Ramos (cell line): ENCODE data around the gene CRK.

ENCODE experiments used
- in situ Hi-C: fragments of 300-500 bp; cut with MboI; formaldehyde crosslinking; loops from one replicate; pipeline ENCODE4 v1.14.3; 2022; ENCODE audit warnings: low sequenced_read_pairs; ENCODE audit not compliant: unreplicated experiment

Gene CRK

GRCh38 chr17:1486802-1487695 lies 31.0 kb upstream of the CRK start:
- in situ Hi-C loops: no loop called here

DNA sequence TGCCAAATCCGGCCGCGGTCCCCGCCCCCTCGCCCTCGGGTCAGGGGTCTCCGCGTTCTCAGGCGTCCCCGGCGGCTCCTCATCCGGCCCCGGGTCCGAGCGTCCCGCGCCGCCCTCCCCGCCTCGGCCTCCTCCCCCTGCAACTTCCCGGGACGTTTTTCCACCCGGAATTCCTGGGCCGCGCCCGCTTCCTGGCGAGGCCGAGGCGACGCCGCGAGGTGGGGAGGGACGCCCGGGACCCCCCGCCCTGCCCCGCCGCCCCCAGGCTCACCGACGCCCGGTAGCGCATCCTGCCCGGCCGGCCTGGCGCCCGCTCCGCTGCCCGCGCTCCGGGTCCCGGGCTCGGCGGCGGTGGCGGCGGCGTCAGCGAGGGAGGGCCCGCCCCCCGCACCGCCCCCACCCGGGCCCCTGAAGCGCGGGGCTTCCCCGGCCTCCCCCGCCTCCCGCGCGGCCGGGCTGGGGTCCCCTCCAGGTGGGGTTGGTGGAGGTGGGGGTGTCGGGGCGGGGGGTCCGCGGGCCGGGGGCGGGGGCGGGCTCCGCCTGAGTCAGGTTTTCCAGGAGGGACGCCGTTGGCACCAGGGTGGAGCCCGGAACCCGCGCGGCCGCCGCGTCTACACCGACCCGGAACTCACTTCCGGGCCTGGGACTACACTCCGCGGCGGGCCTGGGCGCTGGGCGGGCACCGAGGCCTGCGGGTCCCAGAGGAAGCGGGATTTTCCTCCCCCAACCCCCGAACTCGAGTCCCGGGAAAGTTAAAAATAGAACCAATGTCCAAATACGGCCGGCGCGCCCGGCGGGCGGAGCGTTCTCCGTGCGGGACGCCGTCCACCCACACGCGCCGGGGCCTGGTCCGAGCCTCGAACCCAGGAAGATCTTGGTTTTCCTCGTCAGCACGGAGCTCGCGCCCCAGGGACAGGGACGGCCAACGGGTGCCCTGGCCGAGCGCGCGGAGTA lies 29.7 kb upstream of the CRK start:
- in situ Hi-C loops: no loop called here

DNA sequence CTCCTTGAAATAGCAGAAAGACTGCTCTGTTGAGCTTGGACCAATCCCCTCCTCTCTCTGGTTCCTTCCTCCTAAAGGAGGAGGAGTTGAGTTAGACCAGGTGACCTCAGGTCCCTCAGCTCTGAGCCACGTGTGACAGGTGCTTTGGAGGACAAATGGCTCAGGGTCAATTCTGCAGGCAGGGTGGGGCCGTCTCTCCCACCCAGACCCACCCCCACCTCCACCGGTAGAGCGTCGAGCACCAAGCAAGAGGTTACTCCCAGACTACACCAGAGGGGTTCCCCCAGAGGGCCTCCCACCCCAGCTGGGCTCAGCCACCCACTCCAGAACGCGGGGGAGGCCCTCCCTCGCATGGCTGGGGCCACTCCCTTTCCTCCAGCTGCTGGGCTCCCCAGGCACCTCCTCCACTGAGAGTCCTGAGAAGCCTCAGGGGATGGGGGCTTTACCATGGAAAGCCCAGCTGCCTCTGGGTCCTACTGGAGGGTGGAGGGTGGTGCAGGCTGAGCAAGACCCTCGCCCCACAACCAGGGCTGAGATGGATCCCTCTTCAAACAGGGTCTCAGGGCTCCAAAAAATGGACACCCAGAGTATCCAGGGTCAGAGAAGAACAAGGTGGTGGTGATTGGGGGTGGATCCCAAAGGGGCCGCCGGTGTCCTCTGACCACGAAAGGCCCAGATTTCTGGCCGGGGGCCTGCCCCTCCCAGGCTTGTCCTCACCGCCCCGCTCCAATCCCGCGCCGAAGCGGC lies 28.8 kb upstream of the CRK start:
- in situ Hi-C loops: no loop called here

DNA sequence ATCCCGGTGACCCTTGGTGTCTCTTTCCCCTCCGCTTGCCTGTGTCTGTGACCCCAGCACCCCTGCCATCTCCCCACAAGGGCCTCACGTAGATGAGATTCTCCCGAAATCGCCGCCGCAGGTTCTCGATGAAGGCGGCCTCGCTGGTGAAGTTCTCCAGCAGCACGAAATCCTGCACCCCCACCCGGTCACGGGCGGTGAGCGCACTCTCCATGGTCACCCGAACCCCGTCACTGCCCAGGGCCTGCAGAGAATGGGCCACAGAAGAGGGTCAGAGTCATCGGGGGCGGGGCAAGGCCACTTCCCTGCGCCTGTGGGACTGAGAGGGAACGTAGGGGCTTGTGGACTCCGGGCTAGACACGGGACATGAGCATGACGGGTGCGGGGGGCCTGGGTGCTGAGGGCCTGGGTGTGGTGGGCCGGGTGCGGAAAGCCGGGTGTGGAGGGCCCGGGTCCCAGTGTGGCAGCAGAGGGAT lies 28.1 kb upstream of the CRK start:
- in situ Hi-C loops: no loop called here

DNA sequence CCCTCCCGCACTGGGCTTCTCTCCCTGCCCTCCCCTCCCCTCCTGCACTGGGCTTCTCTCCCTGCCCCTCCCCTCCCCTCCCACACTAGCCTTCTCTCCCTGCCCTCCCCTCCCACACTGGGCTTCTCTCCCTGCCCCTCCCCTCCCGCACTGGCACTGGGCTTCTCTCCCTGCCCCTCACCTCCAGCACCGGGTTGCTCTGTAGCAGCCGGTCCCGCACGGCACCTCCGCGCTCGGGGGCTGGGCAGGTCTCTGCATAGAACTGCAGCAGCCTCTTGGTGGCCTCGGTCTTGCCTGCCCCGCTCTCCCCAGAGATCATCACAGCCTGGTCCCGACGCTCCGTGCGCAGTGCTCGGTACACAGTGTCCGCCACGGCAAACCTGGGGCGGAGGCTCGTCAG lies 26.6 kb upstream of the CRK start:
- in situ Hi-C loops: no loop called here

DNA sequence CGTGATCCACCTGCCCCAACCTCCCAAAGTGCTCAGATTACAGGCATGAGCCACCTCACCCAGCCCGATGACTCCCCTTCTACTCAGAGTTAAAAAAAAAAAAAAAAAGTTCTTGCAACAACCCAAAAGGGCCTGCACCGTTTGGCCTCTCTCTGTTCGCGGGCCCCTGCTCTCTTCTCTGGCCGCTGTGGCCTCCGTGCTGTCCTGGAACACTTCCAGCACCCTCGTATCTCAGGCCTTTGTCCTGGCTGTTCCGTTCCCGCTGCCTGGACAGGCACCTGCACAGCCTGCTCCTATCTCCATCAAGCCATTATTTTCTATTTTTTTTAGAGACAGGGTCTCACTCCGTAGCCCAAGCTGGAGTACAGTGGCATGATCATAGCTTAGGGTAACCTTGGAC lies 25.7 kb upstream of the CRK start:
- in situ Hi-C loops: no loop called here

- in situ Hi-C loops: no loop called here
Observed at GRCh38 chr17:1480747-1481465, 24.9 kb upstream of the CRK start.

DNA sequence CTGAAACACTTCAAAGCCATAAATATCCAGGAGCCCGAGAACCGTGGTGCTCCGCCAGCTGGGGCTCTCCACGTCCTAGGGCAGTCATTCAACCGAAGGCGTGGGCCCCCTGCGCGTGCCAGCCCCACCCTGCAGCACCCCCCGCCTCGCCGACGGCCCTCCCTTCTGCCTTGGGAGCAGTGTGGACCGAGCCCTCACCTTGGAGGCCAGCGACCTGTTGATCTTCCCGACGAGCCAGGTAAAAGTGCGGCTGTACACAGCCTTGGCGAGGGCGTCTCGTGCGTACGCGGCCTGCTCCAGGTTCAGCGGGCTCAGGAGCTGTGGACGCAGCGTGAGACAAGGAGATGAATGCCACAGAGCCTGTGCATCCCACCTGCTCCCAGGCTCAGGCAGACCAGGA lies 22.4 kb upstream of the CRK start:
- in situ Hi-C loops: no loop called here

- in situ Hi-C loops: no loop called here
Observed at GRCh38 chr17:1475321-1475854, 19.4 kb upstream of the CRK start.

- in situ Hi-C loops: no loop called here
Observed at GRCh38 chr17:1474402-1475189, 18.6 kb upstream of the CRK start.

GRCh38 chr17:1473841-1474240 lies 17.8 kb upstream of the CRK start:
- in situ Hi-C loops: no loop called here

DNA sequence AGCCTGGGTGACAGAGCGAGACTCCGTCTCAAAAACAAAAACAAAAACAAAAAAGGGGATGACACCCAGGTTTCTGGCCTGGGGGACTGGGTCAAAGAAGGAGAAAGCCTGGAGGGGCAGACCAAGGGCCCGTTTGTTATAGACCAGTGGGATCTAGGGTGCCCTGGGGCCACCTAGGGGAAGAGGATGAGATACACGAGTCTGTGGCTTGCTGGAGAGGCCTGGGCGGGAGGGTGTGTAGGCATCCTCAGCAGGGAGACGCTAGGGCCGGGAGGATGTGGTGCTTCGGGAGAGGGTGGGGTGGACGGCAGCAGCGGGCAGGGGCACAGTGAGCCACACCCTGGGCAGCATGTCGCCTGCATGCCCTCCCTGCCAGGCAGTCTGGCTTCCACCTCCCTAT lies 17.1 kb upstream of the CRK start:
- in situ Hi-C loops: no loop called here

DNA sequence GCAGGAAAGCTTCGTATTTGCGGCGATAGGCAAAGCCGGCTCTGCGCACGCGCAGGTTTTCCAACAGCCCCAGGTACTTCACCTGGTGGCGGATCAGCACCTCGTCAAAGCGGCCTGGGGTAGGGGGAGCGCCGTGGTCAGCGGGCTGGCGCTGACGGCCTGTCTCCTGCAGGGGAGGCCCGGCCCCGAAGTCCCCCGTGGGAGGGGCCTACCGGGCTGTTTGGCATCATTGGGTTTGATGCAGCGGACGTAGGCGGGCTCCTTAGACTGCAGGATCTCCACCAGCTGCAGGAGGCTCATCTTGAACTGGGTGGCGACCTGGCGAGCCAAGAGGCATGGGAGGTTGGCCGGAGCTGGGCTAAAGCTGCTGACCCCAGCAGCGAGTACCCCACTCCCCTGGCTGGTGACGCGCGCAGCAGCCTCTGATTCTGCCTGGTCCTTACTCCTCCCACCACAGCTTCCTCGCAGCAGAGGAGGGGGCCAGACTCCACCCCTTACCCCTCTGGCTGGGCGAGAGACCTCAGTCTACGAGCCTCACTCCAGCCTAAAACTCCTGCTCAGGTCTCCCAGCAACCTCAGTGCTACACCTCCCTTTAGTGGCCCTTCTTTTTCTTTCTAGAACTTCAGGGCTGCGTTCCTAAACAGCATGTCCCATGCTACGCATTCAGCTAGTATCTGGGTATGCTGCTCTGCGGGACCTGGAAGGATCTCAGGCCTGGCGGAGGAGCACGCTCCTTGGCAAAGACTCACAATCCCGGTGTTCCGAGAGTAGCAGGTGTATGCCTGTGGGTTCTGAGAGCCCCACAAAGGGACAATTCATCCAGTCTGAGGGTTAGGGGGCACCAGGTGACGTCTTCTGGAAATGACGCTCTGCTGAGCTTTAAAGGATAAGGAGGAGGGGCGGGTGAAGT lies 16.1 kb upstream of the CRK start:
- in situ Hi-C loops: no loop called here

- in situ Hi-C loops: no loop called here
Observed at GRCh38 chr17:1471490-1471889, 15.5 kb upstream of the CRK start.

DNA sequence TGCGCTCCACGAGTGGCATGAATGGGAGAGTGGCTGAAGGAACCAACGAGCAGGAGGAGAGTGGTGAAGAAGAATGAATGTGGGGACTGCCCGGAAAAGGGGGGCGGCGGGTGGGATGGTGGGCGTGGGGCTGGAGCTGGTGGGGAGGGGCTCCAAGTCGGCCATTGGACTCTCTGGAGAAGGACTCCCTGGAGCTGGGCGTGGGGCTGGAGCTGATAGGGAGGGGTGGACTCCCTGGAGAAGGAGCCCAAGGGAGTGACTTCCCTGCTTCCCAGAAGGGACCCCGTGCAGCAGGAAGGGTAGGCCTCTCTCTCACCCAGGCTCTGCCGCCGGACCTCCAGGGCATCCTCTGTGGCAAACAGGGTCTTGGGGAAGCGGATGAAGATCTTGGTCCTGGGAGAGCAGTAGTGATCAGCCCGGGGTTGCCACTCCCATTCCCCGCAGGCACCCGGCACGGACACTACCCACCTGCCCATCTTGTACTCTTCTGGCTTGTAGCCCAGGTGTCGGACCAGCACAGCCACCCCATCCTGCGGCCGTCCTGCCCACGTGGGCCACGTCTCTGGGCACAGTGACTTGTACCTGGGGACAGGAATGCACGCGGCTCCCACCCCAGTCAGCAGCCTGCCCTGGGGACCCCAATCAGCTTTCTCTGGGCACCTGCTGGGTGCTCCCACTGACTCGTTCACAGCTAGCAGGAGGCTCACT lies 14.9 kb upstream of the CRK start:
- in situ Hi-C loops: no loop called here

DNA sequence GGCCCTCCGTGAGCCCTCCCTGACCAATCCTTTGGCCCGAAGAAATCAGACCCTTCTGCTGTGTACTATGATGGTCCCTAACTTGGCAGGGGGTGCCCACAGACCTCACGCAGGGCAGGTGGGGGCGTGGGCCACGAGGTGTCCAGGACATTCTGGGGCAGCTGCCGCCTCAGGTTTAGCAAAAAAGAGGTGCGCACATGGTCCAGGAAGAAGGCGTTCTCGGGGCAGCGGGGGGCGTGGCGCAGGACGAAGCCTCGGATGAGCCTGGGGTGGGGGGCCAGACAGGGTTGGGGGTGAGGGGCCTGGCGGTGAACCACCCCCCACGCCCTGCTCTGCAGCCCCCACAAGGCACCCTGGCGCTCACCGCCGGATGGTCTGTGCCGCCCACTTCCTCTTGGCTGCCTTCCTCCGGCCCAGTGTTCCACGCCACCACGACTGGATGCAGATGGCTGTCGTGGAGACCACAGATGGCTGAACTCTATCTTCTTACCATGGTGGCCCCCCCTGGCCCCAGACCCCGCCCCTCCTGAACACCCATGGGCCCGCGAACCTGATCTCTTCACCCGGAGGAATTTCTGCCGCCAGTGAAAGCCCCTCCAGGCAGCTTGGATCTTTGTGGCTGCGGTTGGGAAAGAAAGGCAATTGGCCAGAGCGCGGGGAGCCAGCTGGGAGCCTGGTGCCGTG lies 14.2 kb upstream of the CRK start:
- in situ Hi-C loops: no loop called here
